ENCODE data around the gene ZNF266.

The ZNF266 gene

DNA sequence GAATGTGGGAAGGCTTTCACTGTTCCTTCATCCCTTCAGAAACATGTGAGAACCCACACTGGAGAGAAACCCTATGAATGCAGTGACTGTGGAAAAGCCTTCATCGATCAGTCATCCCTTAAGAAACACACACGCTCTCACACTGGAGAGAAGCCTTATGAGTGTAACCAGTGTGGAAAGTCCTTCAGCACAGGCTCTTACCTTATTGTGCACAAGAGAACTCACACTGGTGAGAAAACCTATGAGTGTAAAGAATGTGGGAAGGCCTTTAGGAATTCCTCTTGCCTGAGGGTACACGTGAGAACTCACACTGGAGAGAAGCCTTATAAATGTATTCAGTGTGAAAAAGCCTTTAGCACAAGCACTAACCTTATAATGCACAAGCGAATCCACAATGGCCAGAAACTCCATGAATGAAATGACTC lies 54.0 kb downstream of the ZNF266 start:
- peaks cover 31% of the 10 kb centered on the region for H3K9me3 Mint-ChIP-seq
- H3K4me1 Mint-ChIP-seq = no peaks in the 10 kb centered on the region
- no peaks in the 10 kb centered on the region for H3K36me3 Mint-ChIP-seq
- ATAC-seq (no peak), DNase-seq (ENCODE audit: low spot score in 2 of 2) (no peak)
- no peak overlapping the region for H3K27ac Mint-ChIP-seq
- H3K4me3 Mint-ChIP-seq = no peak overlapping the region

GRCh38 chr19:9370738-9371619 lies 64.4 kb downstream of the ZNF266 start:
- DNase-seq (ENCODE audit: low spot score in 2 of 2) = no peak
- Mint-ChIP-seq H3K4me3 (no peak overlapping the region), H3K36me3 (no peaks in the 10 kb centered on the region), H3K9me3 (peaks cover 33% of the 10 kb centered on the region), H3K27ac (no peak overlapping the region), H3K4me1 (no peaks in the 10 kb centered on the region)
- no peak for ATAC-seq

DNA sequence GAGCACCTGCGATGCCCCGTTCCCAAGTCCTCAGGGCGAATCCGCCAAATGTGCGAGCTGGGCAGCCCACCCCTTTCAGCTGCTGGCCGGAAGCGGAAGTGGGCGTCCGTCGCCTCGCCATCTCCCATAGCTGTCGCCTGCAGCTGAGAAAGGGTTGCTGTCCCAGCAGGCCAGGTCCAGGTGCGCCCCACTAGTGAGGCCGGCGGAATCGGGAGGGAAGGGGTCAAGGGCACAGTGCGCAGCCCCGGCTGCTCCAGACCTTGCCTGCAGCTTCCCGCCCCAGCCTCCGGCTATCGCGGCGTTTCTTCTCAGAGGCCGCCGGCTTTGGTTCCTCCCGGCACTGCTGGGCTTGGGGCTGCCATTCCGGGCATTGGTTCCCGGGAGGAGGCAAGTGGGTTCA lies 72.5 kb downstream of the ZNF266 start, which contains the start of gene ZNF177:
Gene ZNF177 (plus strand): TSS at position 109 of the 400 bp plus-strand sequence. CDS start 15,299 bp downstream, outside the sequence.
- DNase-seq (ENCODE audit: low spot score in 2 of 2) (no peak), ATAC-seq (no peak)
- no peaks in the 10 kb centered on the region for H3K36me3 Mint-ChIP-seq
- H3K4me1 Mint-ChIP-seq = no peaks in the 10 kb centered on the region
- H3K4me3 Mint-ChIP-seq = no peak within 1 kb of the TSS
- H3K27ac Mint-ChIP-seq = no peak within 1 kb of the TSS
- H3K9me3 Mint-ChIP-seq = peaks cover 28% of the 10 kb centered on the region
